Head of caudate nucleus (tissue), 42 donors: Measurements from ENCODE around the gene DBI.
"Not testable (repeated sequence)": the region's sequence is repeated elsewhere in the genome, so short reads cannot be mapped to it uniquely, and the experiment has no call there.

Experiments
- DNase-seq, 42 donors: peaks; one replicate each; pipeline versions ENCODE4 v3.0.0 to v3.0.0-alpha.2; 2020 to 2021; ENCODE audit warnings: mixed read lengths in 7 of 42
- intact Hi-C: fragments of 100-400 bp; cut with DNase I; formaldehyde crosslinking; loops from one replicate; pipeline ENCODE4 v1.15.0; 2022

Gene DBI

GRCh38 chr2:119387381-119388129 lies 20.8 kb downstream of the DBI start:
- intact Hi-C loops = no loop called here
- peak; percentile 19 to 89 (median 63) for DNase-seq

DNA sequence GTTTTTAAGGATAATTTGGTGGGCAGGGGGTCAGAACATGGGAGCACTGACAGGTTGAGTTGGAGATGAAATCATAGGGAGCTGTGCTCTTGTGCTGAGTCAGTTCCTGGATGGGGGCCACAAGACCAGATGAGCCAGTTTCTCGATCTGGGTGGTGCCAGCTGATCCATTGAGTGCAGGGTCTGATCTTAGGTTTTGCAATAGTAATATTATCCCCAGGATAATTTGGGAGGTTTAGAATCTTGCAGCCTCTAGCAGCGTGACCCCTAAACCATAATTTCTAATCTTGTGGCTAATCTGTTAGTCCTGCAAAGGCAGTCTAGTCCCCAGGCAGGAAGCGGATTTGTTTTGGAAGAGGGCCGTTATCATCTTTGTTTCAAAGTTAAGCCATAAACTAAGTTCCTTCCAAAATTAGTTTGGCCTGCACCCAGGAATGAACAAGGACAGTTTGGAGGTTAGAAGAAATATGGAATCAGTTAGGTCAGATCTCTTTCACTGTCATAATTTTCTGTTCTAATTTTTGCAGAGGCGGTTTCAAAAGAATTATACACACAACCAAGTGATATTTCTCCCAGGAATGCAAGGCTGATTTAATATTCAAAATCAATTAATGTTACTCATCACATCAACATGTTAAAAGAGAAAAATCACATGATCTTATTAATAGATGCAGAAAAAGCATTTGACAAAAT lies 23.0 kb downstream of the DBI start:
- intact Hi-C loops = no loop called here

GRCh38 chr2:119393971-119394748 lies 27.4 kb downstream of the DBI start:
- DNase-seq = no peak
- intact Hi-C loops = no loop called here

More for the DNA sequence above, 23.0 kb downstream of the DBI start:
- peak in 5 of 42 donors; percentile 17 to 62 (median 29) for DNase-seq

DNA sequence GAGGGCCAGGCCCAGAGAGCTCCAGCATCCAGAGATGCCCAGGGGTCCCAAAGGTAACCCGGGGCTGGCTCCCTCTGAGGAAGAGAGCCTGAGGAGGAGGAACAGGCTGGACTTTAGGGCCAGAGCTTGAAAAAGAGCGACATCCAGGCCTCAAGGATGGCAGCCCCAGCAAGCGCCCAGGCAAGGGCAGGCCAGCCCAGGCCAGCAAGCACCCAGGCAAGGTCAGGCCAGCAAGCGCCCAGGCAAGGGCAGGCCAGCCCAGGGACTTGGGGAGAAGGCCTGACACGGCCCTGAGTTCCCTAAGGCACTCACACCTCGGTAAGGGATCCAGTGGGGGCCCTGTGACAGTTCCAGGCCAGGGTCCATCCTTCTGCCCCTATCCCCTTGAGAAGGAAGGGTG lies 30.4 kb downstream of the DBI start:
- intact Hi-C loops = no loop called here
- DNase-seq = no peak

GRCh38 chr2:119402106-119402505 lies 35.3 kb downstream of the DBI start:
- DNase-seq = no peak
- intact Hi-C loops = loop anchor here (10.0 kb wide), 1 partner anchor 273 kb away; the partner anchor contains the start of gene TMEM177

DNA sequence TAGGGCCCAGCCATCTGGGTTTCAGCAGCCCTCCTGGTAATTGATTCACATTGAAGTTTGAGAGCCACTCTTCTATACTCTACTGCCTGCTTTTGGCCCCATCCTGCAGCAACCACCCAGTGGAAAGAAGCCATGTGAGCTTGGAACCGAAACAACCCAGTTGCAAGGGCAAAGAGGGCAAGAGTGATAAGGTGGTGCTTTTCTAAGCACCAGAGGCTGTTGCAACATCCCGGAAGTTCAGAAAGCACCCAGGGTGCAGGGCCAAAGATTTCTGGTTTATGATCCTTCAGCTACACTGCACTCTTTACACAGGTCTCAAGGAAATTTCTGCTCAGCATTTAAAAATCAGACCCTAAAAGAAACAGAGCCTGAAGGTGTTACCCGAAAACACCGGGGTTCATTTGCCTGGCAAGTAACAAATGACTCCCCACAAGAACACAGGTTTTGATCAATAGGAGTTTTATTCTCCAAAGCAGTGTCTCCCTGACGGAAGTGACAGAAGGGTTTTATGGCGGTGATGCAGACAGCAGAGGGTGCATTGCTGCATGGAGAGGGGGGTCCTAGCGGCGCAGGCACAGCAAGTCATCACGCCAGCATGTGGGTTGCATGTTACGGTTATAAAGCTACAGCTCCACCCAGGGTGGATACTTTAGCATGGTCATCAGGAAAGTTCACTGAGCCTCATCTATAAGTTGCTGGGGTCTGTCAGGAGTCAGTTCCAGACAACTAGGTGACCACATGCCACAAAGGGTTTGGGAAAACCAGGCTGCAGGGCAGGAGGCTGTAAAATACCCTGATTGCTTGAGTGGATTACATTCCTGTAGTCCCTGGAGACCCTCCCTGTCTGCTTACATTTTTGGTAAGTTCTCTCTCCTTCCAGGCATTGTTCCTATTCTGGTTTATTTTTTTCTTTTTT lies 36.1 kb downstream of the DBI start:
- DNase-seq = no peak
- intact Hi-C loops = loop anchor here (10.0 kb wide), 1 partner anchor 272 kb away; the partner anchor contains the start of gene TMEM177

GRCh38 chr2:119403618-119404017 lies 36.8 kb downstream of the DBI start:
- intact Hi-C loops = loop anchor here (10.0 kb wide), 1 partner anchor 271 kb away; the partner anchor contains the start of gene TMEM177

DNA sequence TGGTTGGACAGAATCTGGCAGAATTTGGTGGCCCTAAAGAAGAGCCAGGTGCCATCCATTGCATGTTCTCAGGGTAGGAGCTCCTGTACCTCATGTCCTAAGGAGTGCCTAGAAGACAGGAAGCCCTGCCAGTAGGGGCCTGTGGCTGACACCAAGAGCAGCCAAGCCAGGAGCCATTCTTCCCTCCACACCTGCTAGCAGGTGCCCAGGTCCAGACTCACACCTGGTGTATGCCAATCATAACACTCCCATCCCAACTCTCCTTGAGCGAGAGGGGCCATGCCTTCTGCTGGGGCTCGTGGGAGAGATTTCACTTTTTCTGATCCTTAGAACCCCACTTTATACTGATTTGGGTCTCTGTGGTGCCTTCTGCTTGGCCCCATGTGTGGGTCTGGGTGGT lies 38.4 kb downstream of the DBI start:
- DNase-seq = no peak
- intact Hi-C loops = loop anchor here (5.0 to 10.0 kb wide), 2 partner anchors 72 to 270 kb away; partner anchors contain the start of gene TMEM177

More at GRCh38 chr2:119403618-119404017, 36.8 kb downstream of the DBI start:
- not testable (repeated sequence) for DNase-seq

DNA sequence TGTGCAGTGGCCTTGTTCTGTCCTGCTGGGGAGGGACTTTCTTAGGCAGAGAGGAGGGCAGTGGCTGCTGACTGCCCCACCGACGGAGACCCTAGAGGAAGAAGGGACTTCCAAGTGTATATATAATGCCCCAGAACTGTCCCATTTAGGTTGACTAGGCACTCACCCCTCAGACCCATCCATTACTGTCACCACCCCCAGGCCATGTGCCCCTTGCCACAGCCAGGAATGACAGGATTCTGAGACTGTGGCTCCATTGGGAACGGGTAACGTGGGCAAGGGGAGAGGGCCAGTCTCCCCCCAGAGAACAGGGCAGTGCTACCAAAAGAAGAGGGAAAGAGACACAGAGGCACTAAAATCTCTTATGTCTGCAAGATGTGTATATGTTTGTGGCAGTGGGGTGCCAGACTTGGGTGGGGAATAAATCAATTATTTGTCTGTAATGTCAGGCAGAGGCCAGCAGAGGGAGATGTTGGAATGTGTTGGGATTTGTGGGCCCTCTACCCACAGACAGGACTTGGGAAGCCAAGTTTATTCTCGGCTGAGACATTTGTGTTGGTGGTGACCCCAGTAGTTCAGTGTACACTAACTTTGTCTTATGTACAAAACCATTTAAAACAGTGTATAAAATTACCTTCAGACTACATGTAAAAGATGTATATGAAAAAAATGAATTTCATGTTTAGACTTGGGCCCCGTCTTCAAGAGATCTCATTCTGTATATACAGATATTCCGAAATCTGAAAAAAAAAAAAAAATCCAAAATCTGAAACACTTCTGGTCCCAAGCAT lies 40.8 kb downstream of the DBI start:
- DNase-seq = peak in 31 of 42 donors; percentile 27 to 84 (median 60)
- intact Hi-C loops = loop anchor here (5.0 to 10.0 kb wide), 2 partner anchors 70 to 267 kb away; partner anchors contain the start of gene TMEM177

- intact Hi-C loops = loop anchor here (5.0 to 10.0 kb wide), 2 partner anchors 69 to 267 kb away; partner anchors contain the start of gene TMEM177
- no peak for DNase-seq
Observed at GRCh38 chr2:119408221-119408619, 41.4 kb downstream of the DBI start.

GRCh38 chr2:119409506-119409905 lies 42.7 kb downstream of the DBI start:
- DNase-seq = no peak
- intact Hi-C loops = loop anchor here (5.0 to 10.0 kb wide), 2 partner anchors 68 to 265 kb away; partner anchors contain the start of gene TMEM177

GRCh38 chr2:119414894-119415293 lies 48.1 kb downstream of the DBI start:
- intact Hi-C loops = no loop called here
- DNase-seq = no peak

- intact Hi-C loops = no loop called here
- no peak for DNase-seq
Observed at GRCh38 chr2:119415630-119416029, 48.9 kb downstream of the DBI start.

DNA sequence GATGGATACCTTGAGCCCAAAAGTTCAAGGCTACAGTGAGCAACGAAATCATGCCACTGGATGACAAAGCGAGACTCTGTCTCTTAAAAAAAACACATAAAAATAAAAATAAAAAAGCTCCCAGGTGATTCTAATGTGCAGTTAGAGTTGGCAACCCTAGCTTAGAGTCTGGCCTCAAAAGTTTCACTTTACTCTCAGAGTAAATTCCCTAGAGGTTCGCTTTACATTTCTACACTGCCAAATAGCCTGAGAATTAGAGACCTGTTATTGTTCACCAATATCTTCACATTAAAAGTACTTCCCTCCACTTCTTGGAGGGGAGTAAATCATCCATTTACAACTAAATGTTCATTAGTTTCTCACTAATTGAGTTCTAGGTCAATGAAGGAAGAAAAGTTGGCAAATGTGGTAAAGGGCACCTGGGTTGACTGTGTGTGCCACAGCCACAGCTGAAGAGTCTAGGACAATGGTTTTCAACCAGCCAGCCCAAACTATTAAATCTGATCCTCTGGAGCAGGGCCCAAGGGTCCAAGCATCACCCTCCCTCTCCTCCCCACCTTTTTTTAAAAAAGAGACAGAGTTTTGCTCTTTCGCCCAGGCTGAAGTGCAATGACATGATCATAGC lies 49.6 kb downstream of the DBI start:
- intact Hi-C loops = no loop called here
- no peak for DNase-seq

DNA sequence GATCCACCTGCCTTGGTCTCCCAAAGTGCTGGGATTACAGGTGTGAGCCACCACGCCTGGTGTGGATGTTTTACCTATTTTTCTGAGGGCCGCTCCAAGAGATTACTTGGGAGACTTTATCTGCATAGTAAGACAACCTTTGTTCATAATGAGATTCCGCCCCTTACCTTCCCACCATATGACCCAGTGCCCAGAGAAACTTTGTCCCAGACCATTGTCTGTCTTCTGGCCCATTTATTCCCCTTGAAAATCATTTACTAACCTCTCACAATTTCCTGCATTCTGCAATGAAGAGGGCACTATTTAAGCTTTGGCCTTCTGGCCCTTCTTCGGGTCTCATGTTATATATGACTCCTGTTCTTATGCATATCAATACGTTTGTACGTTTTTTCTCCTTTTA lies 51.1 kb downstream of the DBI start:
- intact Hi-C loops = no loop called here

GRCh38 chr2:119419065-119419464 lies 52.3 kb downstream of the DBI start:
- no peak for DNase-seq
- intact Hi-C loops = no loop called here

More for the DNA sequence above, 51.1 kb downstream of the DBI start:
- no peak for DNase-seq
